IMR-90 (cell line): ENCODE measurements around the gene EGFL8. TPM values are rescaled to one million over a fixed set of nuclear protein-coding genes. Genes with fewer than 3 reads are reported as not detected.
"Not testable (repeated sequence)": the region's sequence is repeated elsewhere in the genome, so short reads cannot be mapped to it uniquely, and the experiment has no call there.

Experiments used
- ATAC-seq: fragments of 200-7000 bp; cut with Tn5 transposase; 2 replicates; pipeline ENCODE4 v1.9.1; 2020; ENCODE audit warnings: low read depth, mild to moderate bottlenecking, moderate library complexity
- BruUV-seq: library from RNA; stranded (reverse); fragments of 400-500 nt; replicated peaks from 2 replicates; lab custom pipeline; 2021; lab: Mats Ljungman, UMichigan
- CTCF ChIA-PET: fragments of 300-600 bp; formaldehyde crosslinking; extraction: SDS; loops from one replicate; lab custom pipeline; 2021; ENCODE audit warnings: antibody characterized with exemption; lab: Yijun Ruan, JAX
- POLR2A ChIA-PET: fragments of 300-600 bp; sonication (Branson Sonifier 250); formaldehyde crosslinking; loops from one replicate; lab custom pipeline; 2022; ENCODE audit warnings: antibody characterized with exemption; ENCODE audit not compliant: unreplicated experiment; lab: Charles Lee
- DNase-seq: peaks from one replicate; pipeline ENCODE4 v3.0.0; 2013
- H2AFZ ChIP-seq: replicated peaks from 2 replicates; pipeline ENCODE3; 2013; ENCODE audit warnings: low read length, mild to moderate bottlenecking; ENCODE audit not compliant: poor library complexity
- H2AK5ac ChIP-seq: 2 replicates; pipeline ENCODE4 v1.6.1; 2013; ENCODE audit warnings: low read depth, low read length, inconsistent platforms
- H2AK9ac ChIP-seq: replicated peaks from 2 replicates; pipeline ENCODE3; 2013; ENCODE audit warnings: mild to moderate bottlenecking, low read depth, low read length, moderate library complexity; ENCODE audit not compliant: poor library complexity
- H2BK120ac ChIP-seq: 2 replicates; pipeline ENCODE4 v1.6.1; 2013; ENCODE audit warnings: low read depth, low read length, inconsistent platforms
- H2BK15ac ChIP-seq: 3 replicates; pipeline ENCODE4 v1.6.1; 2013; ENCODE audit warnings: low read depth, low read length, inconsistent platforms
- H2BK20ac ChIP-seq: 2 replicates; pipeline ENCODE4 v1.6.1; 2013; ENCODE audit warnings: low read depth, mild to moderate bottlenecking, inconsistent platforms, low read length, moderate library complexity
- H2BK5ac ChIP-seq: 2 replicates; pipeline ENCODE4 v1.6.1; 2013; ENCODE audit warnings: mild to moderate bottlenecking, low read depth, low read length, inconsistent platforms; ENCODE audit not compliant: poor library complexity, severe bottlenecking
- H3K14ac ChIP-seq: replicated peaks from 2 replicates; pipeline ENCODE4 v1.6.1; 2013; ENCODE audit warnings: low read depth, low read length, inconsistent platforms
- H3K18ac ChIP-seq: 2 replicates; pipeline ENCODE4 v1.6.1; 2013; ENCODE audit warnings: low read depth, low read length, control low read depth
- H3K23ac ChIP-seq: 2 replicates; pipeline ENCODE4 v1.6.1; 2013; ENCODE audit warnings: low read depth, low read length, inconsistent platforms
- H3K27ac ChIP-seq: 2 replicates; pipeline ENCODE4 v1.5.1; 2013; ENCODE audit warnings: mild to moderate bottlenecking, control low read depth, low read length; ENCODE audit not compliant: insufficient read depth
- H3K27me3 ChIP-seq: 2 replicates; pipeline ENCODE4 v1.6.1; 2013; ENCODE audit warnings: low read length; ENCODE audit not compliant: control insufficient read depth, insufficient read depth
- H3K36me3 ChIP-seq: 2 replicates; pipeline ENCODE4 v1.6.1; 2013; ENCODE audit warnings: low read length, mixed read lengths; ENCODE audit not compliant: control insufficient read depth, insufficient read depth
- H3K4ac ChIP-seq: 2 replicates; pipeline ENCODE4 v1.6.1; 2013; ENCODE audit warnings: low read depth, low read length, inconsistent platforms
- H3K4me1 ChIP-seq: 2 replicates; pipeline ENCODE4 v1.6.1; 2013; ENCODE audit warnings: low read length, mixed read lengths; ENCODE audit not compliant: control insufficient read depth, insufficient read depth
- H3K4me2 ChIP-seq: 2 replicates; pipeline ENCODE4 v1.6.1; 2013; ENCODE audit warnings: low read depth, mild to moderate bottlenecking, control low read depth, low read length, moderate library complexity
- H3K4me3 ChIP-seq: 2 replicates; pipeline ENCODE4 v1.5.1; 2013; ENCODE audit warnings: low read depth, mild to moderate bottlenecking, control low read depth, low read length, moderate library complexity; ENCODE audit not compliant: insufficient read depth
- H3K56ac ChIP-seq: 2 replicates; pipeline ENCODE4 v1.6.1; 2013; ENCODE audit warnings: low read length, inconsistent platforms; ENCODE audit not compliant: insufficient read depth; ENCODE audit errors: extremely low read depth
- H3K79me1 ChIP-seq, 2 experiments: 2 replicates each; pipeline ENCODE4 v1.6.1; 2013; ENCODE audit warnings: low read length in 2 of 2, inconsistent platforms in 1 of 2, low read depth in 1 of 2
- H3K9ac ChIP-seq: 2 replicates; pipeline ENCODE4 v1.6.1; 2013; ENCODE audit warnings: low read depth, low read length, control low read depth
- H3K9me1 ChIP-seq: 2 replicates; pipeline ENCODE4 v1.6.1; 2013; ENCODE audit warnings: low read length, inconsistent platforms; ENCODE audit not compliant: insufficient read depth
- H3K9me3 ChIP-seq: 2 replicates; pipeline ENCODE4 v1.6.1; 2013; ENCODE audit warnings: low read length; ENCODE audit not compliant: control insufficient read depth, insufficient read depth
- H4K20me1 ChIP-seq: 2 replicates; pipeline ENCODE4 v1.6.1; 2013; ENCODE audit warnings: low read length, inconsistent platforms; ENCODE audit not compliant: insufficient read depth
- H4K5ac ChIP-seq: 2 replicates; pipeline ENCODE4 v1.6.1; 2013; ENCODE audit warnings: mild to moderate bottlenecking, low read depth, low read length, control low read depth
- H4K8ac ChIP-seq, 2 experiments: 2 replicates each; pipeline ENCODE4 v1.6.1; 2013; ENCODE audit warnings: low read depth in 2 of 2, low read length in 2 of 2, control low read depth in 1 of 2, inconsistent platforms in 1 of 2
- H4K91ac ChIP-seq: 2 replicates; pipeline ENCODE4 v1.6.1; 2013; ENCODE audit warnings: low read depth, low read length, inconsistent platforms; ENCODE audit not compliant: insufficient read depth
- MAZ ChIP-seq: IDR thresholded peaks from 2 replicates; pipeline ENCODE4 v1.6.1; 2012; ENCODE audit warnings: low read depth, mild to moderate bottlenecking, low read length, improper control_type of control experiment, moderate library complexity, borderline replicate concordance
- WGBS, 2 experiments: methylation state at CpG; one replicate each; pipeline versions ENCODE4 v1.1.5 to v1.1.7; 2013; ENCODE audit warnings: missing lambda C conversion rate in 2 of 2; ENCODE audit not compliant: insufficient read length in 1 of 2; ENCODE audit errors: extremely low coverage in 2 of 2; 5-methylcytosine and 5-hydroxymethylcytosine counted together
- dilution Hi-C: fragments of 300-500 bp; cut with HindIII; formaldehyde crosslinking; loops from one replicate; pipeline ENCODE4 v1.14.3; 2018; ENCODE audit warnings: low sequenced_read_pairs; ENCODE audit not compliant: unreplicated experiment
- in situ Hi-C: fragments of 300-500 bp; cut with MboI; formaldehyde crosslinking; loops from 3 replicates; pipeline ENCODE4 v1.14.3; 2019; ENCODE audit warnings: low sequenced_read_pairs, inconsistent platforms, mixed read lengths
- intact Hi-C: fragments of 100-400 bp; cut with micrococcal nuclease; formaldehyde crosslinking; loops from 2 replicates; pipeline ENCODE4 v1.10.0; 2022
- polyA plus RNA-seq, 3 experiments: library from polyadenylated mRNA; depleted of rRNA; stranded (reverse); fragments of >200 nt; gene quantifications; 2 replicates each; pipeline ENCODE4 v1.2.3, GENCODE V29; 2012; ENCODE audit warnings: low replicate concordance in 1 of 3
- total RNA-seq: library from RNA; depleted of rRNA; stranded (reverse); fragments of >200 nt; gene quantifications from 2 replicates; pipeline ENCODE4 v1.2.3, GENCODE V29; 2012

EGFL8 gene
- total and polyA plus RNA-seq, 2 of the 4 experiments (the other 2 are of a cell fraction): 0.18 to 4.7 TPM

- H4K91ac ChIP-seq, H3K4me2 ChIP-seq, H3K27me3 ChIP-seq, H3K4me1 ChIP-seq, H3K14ac ChIP-seq, CTCF ChIA-PET, H2BK20ac ChIP-seq, H3K9ac ChIP-seq, H3K23ac ChIP-seq, H3K9me3 ChIP-seq, H3K4me3 ChIP-seq, H3K4ac ChIP-seq, H2AK9ac ChIP-seq, BruUV-seq, H4K20me1 ChIP-seq, H3K9me1 ChIP-seq, H4K8ac ChIP-seq, H2BK120ac ChIP-seq, H4K5ac ChIP-seq, dilution Hi-C loops, H2AFZ ChIP-seq, H3K18ac ChIP-seq, H3K56ac ChIP-seq, H2BK15ac ChIP-seq: not testable (repeated sequence)
- peaks cover 10 to 47% of the 10 kb centered on the region in 2 experiments for H3K79me1 ChIP-seq
- TF ChIP-seq MAZ: peak; percentile 34; the same call in 1 of the 2 replicates
- peak overlapping the region; percentile 21; the same call in 1 of the 2 replicates for H3K27ac ChIP-seq
- WGBS, 2 experiments: 0% methylated on average over 1 of the region's 11 CpGs; no CpG with 5 or more reads in 1 of the 2 experiments
- ATAC-seq (peak; percentile 59), DNase-seq (peak; percentile 88)
- intact Hi-C loops (loop anchor here (5.0 kb wide), 1 partner anchor 787 kb away; no protein-coding TSS in a partner anchor), in situ Hi-C loops (loop anchor here (25.0 kb wide), 1 partner anchor 777 kb away; the partner anchor contains the start of genes BRD2 and HLA-DMA)
- POLR2A ChIA-PET: interaction anchor here (1.0 kb wide), 1 partner anchor 10 kb away, joined by 7 read pairs; no protein-coding TSS in a partner anchor
- H2AK5ac ChIP-seq: peak overlapping the region; percentile 9; the same call in 1 of the 2 replicates
- H3K36me3 ChIP-seq: peaks cover 37% of the 10 kb centered on the region
- peak overlapping the region; percentile 29 for H2BK5ac ChIP-seq
Measured at GRCh38 chr6:32185681-32186131, 21.3 kb downstream of the EGFL8 start.

DNA sequence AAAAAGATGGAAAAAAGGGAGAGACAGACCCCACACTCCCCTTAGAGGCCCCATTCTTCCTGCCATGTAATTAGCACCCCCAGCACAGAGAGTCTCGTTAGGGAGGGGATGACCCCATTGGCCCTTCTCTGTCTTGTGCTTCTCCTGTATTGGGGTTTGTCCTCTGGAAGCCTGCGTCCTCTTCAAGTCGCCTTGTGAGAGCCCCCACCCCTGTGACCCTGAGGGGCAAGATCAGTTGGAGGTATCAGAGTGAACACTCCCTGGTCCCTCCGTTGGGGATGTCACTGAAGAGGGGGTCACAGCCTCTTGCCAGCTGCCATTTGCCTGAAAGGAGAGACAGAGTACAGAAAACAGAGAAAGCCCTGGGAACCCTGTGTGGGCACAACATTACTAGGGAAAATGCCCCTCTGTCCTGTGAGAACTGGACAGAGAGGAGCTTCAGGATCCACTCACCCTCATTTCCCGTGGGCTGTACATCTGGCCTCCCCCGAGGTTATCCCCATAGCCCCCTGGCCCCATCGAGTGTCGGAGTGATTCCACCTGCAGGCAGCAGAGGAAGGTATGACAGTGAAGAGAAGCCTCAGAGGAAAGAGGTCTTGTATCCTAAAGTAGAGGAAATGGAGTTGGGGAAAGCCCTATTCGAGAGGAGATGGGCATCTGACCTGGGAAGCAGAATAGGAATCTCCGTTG, 21.9 kb downstream of the EGFL8 start:
- H3K23ac ChIP-seq, H3K27me3 ChIP-seq, H2BK20ac ChIP-seq, H4K91ac ChIP-seq, H4K8ac ChIP-seq, CTCF ChIA-PET, H2BK120ac ChIP-seq, dilution Hi-C loops, H4K20me1 ChIP-seq, H4K5ac ChIP-seq, H3K9ac ChIP-seq, ATAC-seq, H3K4me2 ChIP-seq, H3K56ac ChIP-seq, H3K4ac ChIP-seq, H3K9me1 ChIP-seq, H2AFZ ChIP-seq, H2AK9ac ChIP-seq, H2BK5ac ChIP-seq, H3K18ac ChIP-seq, H3K4me3 ChIP-seq, H2AK5ac ChIP-seq, H3K4me1 ChIP-seq, DNase-seq, H3K9me3 ChIP-seq, H2BK15ac ChIP-seq, H3K14ac ChIP-seq: not testable (repeated sequence)
- POLR2A ChIA-PET: interaction anchor here (1.0 kb wide), 1 partner anchor 9 kb away, joined by 7 read pairs; no protein-coding TSS in a partner anchor
- in situ Hi-C loops: loop anchor here (25.0 kb wide), 1 partner anchor 776 kb away; the partner anchor contains the start of genes BRD2 and HLA-DMA
- H3K79me1 ChIP-seq: peaks cover 15 to 53% of the 10 kb centered on the region in 2 experiments
- H3K36me3 ChIP-seq: peaks cover 34% of the 10 kb centered on the region
- intact Hi-C loops: loop anchor here (5.0 kb wide), 1 partner anchor 786 kb away; no protein-coding TSS in a partner anchor
- TSS peak; percentile 57 for BruUV-seq
- peak overlapping the region; percentile 49; the same call in 1 of the 2 replicates for H3K27ac ChIP-seq
- 71% methylated on average over 4 of the region's 10 CpGs; no CpG with 5 or more reads in 1 of the 2 experiments for WGBS, 2 experiments
